HG03095 (cell line): ENCODE measurements around the gene IL17RE.
A peak's percentile ranks its signal among the peaks of the same experiment; 100 is the strongest.
"Not testable (repeated sequence)": the region's sequence is repeated elsewhere in the genome, so short reads cannot be mapped to it uniquely, and the experiment has no call there.

ENCODE experiments used
- ATAC-seq: cut with Tn5 transposase; IDR thresholded peaks from one replicate; pipeline ENCODE4 v1.9.1; 2021; ENCODE audit warnings: moderate library complexity; ENCODE audit not compliant: unreplicated experiment

Gene IL17RE

DNA sequence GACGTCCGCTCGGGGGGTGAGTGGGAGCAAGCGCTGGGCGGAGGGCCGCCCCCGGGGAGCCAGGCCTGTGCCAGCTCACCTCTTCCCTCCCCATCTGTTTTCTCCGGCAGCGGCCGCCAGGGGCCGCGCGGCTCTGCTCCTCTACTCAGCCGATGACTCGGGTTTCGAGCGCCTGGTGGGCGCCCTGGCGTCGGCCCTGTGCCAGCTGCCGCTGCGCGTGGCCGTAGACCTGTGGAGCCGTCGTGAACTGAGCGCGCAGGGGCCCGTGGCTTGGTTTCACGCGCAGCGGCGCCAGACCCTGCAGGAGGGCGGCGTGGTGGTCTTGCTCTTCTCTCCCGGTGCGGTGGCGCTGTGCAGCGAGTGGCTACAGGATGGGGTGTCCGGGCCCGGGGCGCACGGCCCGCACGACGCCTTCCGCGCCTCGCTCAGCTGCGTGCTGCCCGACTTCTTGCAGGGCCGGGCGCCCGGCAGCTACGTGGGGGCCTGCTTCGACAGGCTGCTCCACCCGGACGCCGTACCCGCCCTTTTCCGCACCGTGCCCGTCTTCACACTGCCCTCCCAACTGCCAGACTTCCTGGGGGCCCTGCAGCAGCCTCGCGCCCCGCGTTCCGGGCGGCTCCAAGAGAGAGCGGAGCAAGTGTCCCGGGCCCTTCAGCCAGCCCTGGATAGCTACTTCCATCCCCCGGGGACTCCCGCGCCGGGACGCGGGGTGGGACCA is 30.4 kb downstream of the IL17RE start:
- ATAC-seq, result peak; percentile 63

DNA sequence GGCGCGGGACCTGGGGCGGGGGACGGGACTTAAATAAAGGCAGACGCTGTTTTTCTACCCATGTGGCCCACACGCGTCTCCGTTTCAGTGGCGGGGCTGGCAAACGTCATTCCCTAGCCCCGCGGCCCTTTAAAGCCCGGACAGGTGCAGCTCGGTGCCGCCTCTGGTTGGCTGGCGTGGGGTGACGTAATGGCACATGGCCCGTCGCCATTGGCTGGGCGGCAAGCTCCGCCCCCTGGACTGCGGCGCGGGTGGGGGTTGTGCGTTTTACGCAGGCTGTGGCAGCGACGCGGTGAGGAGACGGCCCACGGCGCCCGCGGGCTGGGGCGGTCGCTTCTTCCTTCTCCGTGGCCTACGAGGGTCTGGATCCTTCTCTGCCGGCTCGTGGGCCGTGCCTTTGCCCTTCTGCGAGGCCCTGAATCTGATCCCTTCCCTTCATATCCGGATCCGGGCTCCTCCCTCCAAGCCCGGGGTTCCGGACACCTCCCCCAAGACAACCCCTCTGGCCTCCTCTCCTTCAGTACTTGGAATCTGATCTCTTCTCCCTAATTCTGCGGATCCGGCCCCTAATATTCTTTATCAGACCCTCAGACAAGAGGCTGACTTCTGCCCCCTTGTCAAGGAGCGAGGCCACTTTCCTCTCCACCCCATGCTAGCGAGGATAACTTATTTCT is 31.1 kb downstream of the IL17RE start, which contains the start of gene CRELD1:
CRELD1 (plus strand) TSS at position 274 of the 674 bp plus-strand sequence. CDS start 605 bp downstream, outside the sequence.
- peak; percentile 89 for ATAC-seq

GRCh38 chr3:9934235-9934621 is 31.6 kb downstream of the IL17RE start:
- no peak for ATAC-seq

DNA sequence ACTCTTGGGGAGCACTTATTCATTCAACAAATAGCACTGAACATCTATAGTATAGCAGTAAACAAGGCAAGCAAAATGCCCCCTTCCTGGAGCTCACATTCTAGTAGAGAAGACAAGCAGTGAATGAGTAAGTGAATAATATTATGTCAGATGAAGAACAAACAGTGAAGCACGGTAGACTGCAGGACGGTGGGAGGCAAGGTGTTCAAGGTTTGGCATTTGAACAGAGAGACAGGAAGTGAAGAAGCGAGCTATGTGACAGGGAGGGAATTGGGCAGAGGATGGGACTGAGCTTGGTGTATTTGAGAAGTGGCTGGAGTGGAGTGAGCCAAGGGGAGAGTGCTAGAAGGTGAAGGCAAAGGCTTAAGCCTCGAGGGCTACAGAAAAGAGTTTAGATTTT is 32.3 kb downstream of the IL17RE start:
- ATAC-seq, result no peak

DNA sequence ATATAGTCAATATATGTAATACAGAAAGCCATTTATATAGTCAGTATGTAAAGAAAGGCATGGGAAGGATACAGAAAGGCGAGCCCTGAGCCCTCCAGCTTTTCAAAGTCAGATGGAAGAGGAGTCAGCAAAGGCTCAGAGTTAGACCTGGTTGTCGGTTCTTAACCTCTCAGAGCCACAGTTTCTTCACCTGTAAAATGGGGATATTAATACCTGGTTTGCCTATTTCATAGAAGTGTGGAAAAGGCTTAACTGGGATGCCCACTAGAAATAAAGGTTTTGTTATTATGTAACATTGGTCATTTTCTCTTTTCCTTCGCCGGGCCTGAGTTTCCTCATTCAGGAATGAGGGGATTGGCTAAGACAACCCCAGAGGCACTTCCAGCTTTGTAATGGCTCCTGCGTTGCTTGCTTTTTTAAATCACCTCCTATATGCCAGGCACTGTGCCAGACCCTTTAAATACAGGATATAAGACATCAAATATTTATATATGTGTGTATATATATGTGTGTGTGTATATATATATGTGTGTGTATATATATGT is 33.4 kb downstream of the IL17RE start:
- no peak for ATAC-seq

GRCh38 chr3:9937486-9938238 is 35.0 kb downstream of the IL17RE start:
- no peak for ATAC-seq

GRCh38 chr3:9938966-9939365 is 36.3 kb downstream of the IL17RE start:
- ATAC-seq, result no peak

GRCh38 chr3:9939906-9940305 is 37.3 kb downstream of the IL17RE start:
- not testable (repeated sequence) for ATAC-seq

DNA sequence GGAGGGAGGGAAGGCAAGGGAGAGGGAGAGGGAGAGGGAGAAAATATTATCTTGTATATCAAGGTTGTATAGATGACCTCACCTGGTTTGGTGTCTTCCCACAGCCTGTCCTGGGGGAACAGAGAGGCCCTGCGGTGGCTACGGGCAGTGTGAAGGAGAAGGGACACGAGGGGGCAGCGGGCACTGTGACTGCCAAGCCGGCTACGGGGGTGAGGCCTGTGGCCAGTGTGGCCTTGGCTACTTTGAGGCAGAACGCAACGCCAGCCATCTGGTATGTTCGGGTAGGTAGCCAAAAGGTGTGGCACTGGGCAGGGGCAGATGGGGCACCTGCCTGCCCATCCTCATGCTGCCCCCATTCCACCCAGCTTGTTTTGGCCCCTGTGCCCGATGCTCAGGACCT is 38.1 kb downstream of the IL17RE start:
- no peak for ATAC-seq

- no peak for ATAC-seq
Measured at GRCh38 chr3:9942164-9942563, 39.5 kb downstream of the IL17RE start.

DNA sequence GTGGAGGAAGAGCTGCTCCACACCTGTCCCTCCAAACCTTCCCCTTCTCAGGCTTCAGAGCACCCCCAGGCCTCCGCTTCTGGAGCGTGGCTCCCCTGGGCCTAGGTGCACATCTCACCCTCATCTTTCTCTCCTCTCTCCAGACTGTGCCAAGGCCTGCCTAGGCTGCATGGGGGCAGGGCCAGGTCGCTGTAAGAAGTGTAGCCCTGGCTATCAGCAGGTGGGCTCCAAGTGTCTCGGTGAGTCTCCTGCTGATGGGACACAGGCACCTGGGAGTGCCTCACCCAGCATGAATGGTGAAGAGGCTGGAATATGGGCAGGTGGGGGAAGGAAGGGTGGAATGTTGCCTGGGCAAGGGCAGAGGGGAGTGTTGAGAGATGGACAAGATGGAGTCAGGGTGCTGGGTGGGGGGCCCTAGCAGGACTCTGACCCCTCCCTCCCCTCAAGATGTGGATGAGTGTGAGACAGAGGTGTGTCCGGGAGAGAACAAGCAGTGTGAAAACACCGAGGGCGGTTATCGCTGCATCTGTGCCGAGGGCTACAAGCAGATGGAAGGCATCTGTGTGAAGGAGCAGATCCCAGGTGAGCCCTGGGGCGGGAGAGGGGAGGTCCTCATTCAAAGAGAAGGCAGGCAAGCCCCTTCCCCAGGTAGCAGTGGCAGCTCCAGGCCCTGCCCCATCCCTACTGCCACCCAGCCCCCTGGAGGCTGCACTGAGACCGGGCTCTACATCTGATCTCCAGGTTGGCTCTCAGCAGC is 40.5 kb downstream of the IL17RE start:
- ATAC-seq, result no peak

GRCh38 chr3:9944271-9944670 is 41.6 kb downstream of the IL17RE start:
- no peak for ATAC-seq

DNA sequence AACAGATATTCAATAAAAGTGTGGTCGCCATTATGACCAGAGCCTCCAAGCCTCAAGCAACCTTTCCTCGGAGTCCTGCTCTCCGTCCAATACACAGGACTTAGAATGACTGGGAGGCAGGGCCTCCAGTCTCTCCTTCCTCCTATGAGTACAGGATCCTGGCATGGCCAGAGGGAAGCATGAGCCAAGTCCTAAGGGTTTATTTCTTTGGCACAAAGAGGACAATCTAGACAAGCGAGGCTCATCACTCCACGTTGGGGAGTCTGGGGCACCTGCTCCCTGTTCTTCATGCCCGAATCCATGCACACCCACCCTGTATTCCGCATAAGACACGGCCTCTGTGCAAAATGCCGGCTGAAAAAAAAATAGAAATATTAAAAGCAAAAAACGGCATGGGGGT is 42.7 kb downstream of the IL17RE start:
- ATAC-seq, result no peak

GRCh38 chr3:9946112-9947024 is 43.7 kb downstream of the IL17RE start:
- no peak for ATAC-seq

DNA sequence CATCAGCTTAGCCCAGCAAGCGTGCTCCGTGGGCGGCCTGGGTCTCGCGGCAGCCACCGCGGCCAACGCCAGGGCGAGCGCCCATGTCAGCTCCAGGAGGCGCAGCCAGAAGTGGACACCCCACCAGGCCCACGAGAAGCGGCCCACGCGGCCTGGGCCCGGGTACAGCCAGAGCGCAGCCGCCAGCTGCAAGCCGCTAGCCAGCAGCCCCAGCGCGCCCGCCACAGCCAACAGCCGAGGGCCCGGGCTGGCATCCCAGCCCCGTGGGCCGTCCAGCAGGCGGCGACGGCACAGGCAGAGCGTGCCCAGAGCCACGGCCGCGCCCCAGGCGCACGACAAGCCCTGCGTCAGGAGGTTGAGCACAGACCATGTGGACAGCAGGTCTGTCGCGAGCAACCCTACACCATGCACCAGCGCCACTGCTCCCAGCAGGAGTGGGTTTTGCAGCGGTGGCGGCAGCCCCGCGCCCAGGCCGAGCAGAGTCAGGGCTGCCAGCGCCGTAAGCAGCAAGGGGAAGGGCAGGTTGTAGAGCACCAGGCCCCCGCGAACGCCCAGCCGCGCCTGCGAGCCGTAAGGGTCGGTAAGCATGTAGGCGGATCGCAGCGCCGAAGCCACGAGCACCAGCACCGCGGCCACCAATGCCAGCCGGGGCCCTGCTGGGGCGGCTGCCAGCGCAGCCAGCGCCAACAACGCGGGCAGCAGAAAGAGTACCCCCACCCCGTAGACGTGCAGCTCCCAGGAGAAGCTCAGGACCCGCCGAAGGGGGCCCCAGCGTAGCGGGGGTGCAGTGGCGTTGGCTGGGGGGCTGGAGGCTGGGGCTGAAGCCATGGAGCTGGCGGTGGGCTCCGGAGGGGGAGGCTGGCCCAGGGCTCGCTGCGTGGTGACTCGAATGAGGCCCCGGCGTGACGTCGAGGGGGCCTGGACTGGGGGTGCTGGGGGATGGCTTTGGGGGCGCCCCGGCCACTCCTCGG is 44.7 kb downstream of the IL17RE start:
- ATAC-seq, result no peak

DNA sequence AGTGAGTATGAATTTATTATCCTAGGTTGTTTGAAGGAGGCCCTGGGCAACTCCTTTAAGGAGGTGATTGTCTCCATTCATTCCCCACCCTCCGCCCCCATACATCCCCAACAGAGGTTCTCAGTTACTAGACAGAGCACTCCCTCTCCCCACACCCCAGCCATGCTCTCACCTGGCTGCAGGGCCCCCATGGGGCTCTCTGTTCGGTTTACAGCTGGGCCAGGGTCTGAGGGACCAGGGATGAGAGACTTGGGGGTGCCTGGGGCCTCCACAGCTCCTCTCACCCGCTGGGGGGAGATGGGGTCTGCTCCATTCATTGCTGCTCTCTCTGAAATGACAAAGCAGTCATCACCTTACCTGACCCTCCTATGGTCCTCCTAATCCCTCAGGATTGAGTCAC is 45.9 kb downstream of the IL17RE start:
- no peak for ATAC-seq

DNA sequence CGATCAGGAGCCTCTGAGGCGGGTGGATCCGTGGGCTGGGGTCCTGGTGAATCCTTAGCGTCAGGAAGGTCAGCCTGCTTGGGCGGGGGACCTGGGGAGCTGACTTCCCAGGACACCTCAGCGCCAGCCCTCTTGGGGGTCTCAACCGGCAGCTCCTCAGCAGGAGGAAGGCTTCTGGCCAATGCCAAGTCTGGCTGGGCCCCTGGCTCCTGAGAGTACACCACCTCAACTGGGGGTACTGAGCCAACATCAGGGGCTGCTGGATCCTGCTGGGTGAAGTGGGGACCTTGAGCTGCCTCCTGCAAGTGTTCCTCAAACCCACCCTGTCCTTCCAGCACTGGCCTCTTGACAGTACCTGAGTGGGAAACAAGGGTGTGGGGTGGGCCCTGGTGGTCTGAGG is 46.5 kb downstream of the IL17RE start:
- ATAC-seq, result no peak

- no peak for ATAC-seq
Measured at GRCh38 chr3:9949626-9950025, 47.0 kb downstream of the IL17RE start.

DNA sequence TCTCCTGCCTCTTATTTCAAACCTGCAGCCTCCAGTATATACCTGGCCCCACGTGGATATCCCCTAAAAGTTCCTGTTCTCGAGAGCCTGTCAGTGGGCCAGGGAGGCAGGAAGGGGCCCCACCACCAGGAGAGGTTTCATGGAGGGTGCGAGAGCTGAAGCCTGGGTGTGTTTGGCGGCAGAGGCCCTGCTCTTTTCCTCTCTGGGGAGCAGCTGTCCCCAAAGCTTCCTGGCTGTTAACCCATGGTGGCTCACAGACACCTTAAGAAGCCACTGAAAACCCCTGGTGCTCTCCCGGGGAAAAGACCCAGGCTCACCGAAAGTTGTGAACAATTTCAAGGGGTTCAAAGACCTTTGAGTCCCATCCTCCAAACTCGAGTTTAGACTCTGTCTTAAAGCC is 48.5 kb downstream of the IL17RE start:
- ATAC-seq, result peak; percentile 38
